Glomerular endothelial cell (primary cell): Measurements from ENCODE around the gene MAB21L2. TPM values are rescaled to one million over a fixed set of nuclear protein-coding genes. Genes with fewer than 3 reads are reported as not detected.
"Not testable (repeated sequence)": the region's sequence is repeated elsewhere in the genome, so short reads cannot be mapped to it uniquely, and the experiment has no call there.

Experiments used
- DNase-seq: peaks from one replicate; pipeline ENCODE4 v3.0.0-alpha.2; 2011; ENCODE audit warnings: low read depth, low spot score; ENCODE audit errors: extremely low read depth
- total RNA-seq: library from RNA; depleted of rRNA; stranded (reverse); fragments of >200 nt; gene quantifications from 2 replicates; pipeline ENCODE4 v1.2.3, GENCODE V29; 2015

Gene MAB21L2
- total RNA-seq = 0.24 and 0.70 TPM in 2 replicates

- DNase-seq = no peak
These were observed at the start of gene MAB21L2 for GRCh38 chr4:150582146-150582872. Gene MAB21L2, plus strand, starts transcription at chr4:150582151. Its CDS starts 879 bp downstream, at chr4:150583030.

- no peak for DNase-seq
These were observed 48.3 kb upstream of the MAB21L2 start for GRCh38 chr4:150533673-150534072.

GRCh38 chr4:150534818-150535217 is 47.1 kb upstream of the MAB21L2 start:
- no peak for DNase-seq

- not testable (repeated sequence) for DNase-seq
These were observed 44.0 kb upstream of the MAB21L2 start for GRCh38 chr4:150537911-150538310.

GRCh38 chr4:150540536-150540935 is 41.4 kb upstream of the MAB21L2 start:
- no peak for DNase-seq

GRCh38 chr4:150540959-150541360 is 41.0 kb upstream of the MAB21L2 start:
- DNase-seq = no peak

GRCh38 chr4:150541681-150542080 is 40.3 kb upstream of the MAB21L2 start:
- no peak for DNase-seq

GRCh38 chr4:150543042-150543441 is 38.9 kb upstream of the MAB21L2 start:
- no peak for DNase-seq

- no peak for DNase-seq
These were observed 35.7 kb upstream of the MAB21L2 start for GRCh38 chr4:150546286-150546685.

- DNase-seq = no peak
These were observed 34.7 kb upstream of the MAB21L2 start for GRCh38 chr4:150547154-150547838.

GRCh38 chr4:150557811-150558210 is 24.1 kb upstream of the MAB21L2 start:
- not testable (repeated sequence) for DNase-seq

GRCh38 chr4:150561143-150561737 is 20.7 kb upstream of the MAB21L2 start:
- DNase-seq = no peak

GRCh38 chr4:150562250-150562649 is 19.7 kb upstream of the MAB21L2 start:
- no peak for DNase-seq

- no peak for DNase-seq
These were observed 19.2 kb upstream of the MAB21L2 start for GRCh38 chr4:150562751-150563150.

- DNase-seq = not testable (repeated sequence)
These were observed 17.0 kb upstream of the MAB21L2 start for GRCh38 chr4:150564967-150565366.

- DNase-seq = no peak
These were observed 14.9 kb upstream of the MAB21L2 start for GRCh38 chr4:150567070-150567469.

- DNase-seq = no peak
These were observed 12.5 kb upstream of the MAB21L2 start for GRCh38 chr4:150569384-150569987.

- no peak for DNase-seq
These were observed 11.9 kb upstream of the MAB21L2 start for GRCh38 chr4:150569998-150570535.

GRCh38 chr4:150570862-150571261 is 11.1 kb upstream of the MAB21L2 start:
- DNase-seq = no peak

GRCh38 chr4:150572704-150573504 is 9.0 kb upstream of the MAB21L2 start:
- no peak for DNase-seq
